ENCODE measurements around the gene KCNIP4.

DNA sequence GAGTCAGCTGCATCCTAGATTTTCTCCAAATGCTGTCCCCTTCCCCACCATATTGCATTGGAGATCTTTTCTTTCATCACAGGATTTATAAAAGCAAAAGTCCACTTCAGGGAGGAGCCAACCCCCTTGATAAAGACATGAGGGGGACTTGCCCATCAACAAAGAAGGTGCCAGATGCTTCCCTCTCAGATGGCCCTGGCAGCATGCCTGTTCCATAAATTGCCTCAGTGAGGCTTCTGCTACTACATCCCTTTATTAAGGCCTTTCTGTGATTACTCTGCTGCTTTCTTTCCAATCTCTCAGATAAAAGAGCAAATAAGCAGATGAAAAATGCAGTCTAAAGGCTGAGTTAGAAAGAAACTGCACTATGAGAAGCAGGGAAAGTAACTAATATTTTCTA, 736.7 kb downstream of the KCNIP4 start:
- TF ChIP-seq TAF1 (IDR thresholded peaks at IDR 0.05; ENCODE audit: low read depth, low read length) (no peak), POLR2A (IDR thresholded peaks at IDR 0.05; ENCODE audit: control extremely low read depth in 1 of 2, low read depth in 2 of 2, low read length in 2 of 2) (no peak), POLR2AphosphoS5 (IDR thresholded peaks at IDR 0.05; ENCODE audit: low read depth, low read length) (no peak), RXRA (IDR thresholded peaks at IDR 0.05; ENCODE audit: insufficient read depth, low read depth, low read length) (no peak), RFX5 (IDR thresholded peaks at IDR 0.05; ENCODE audit: borderline replicate concordance, low read depth, low read length) (no peak), TEAD4 (IDR thresholded peaks at IDR 0.05; ENCODE audit: low read depth, low read length) (no peak), TCF12 (IDR thresholded peaks at IDR 0.05; ENCODE audit: low read depth, low read length) (no peak), YY1 (IDR thresholded peaks at IDR 0.05; ENCODE audit: low read depth, low read length) (no peak), ZNF274 (IDR thresholded peaks at IDR 0.05; ENCODE audit: borderline replicate concordance, extremely low read depth, low read length) (no peak), KDM5A (IDR thresholded peaks at IDR 0.05; ENCODE audit: low read length) (no peak)
- TF ChIP-seq, protein P1, sequence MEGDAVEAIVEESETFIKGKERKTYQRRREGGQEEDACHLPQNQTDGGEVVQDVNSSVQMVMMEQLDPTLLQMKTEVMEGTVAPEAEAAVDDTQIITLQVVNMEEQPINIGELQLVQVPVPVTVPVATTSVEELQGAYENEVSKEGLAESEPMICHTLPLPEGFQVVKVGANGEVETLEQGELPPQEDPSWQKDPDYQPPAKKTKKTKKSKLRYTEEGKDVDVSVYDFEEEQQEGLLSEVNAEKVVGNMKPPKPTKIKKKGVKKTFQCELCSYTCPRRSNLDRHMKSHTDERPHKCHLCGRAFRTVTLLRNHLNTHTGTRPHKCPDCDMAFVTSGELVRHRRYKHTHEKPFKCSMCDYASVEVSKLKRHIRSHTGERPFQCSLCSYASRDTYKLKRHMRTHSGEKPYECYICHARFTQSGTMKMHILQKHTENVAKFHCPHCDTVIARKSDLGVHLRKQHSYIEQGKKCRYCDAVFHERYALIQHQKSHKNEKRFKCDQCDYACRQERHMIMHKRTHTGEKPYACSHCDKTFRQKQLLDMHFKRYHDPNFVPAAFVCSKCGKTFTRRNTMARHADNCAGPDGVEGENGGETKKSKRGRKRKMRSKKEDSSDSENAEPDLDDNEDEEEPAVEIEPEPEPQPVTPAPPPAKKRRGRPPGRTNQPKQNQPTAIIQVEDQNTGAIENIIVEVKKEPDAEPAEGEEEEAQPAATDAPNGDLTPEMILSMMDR (IDR thresholded peaks at IDR 0.05; ENCODE audit: control extremely low read depth in 1 of 3, insufficient read depth in 1 of 3, low read depth in 1 of 3, low read length in 3 of 3), result no peak
- TF ChIP-seq, protein P2, sequence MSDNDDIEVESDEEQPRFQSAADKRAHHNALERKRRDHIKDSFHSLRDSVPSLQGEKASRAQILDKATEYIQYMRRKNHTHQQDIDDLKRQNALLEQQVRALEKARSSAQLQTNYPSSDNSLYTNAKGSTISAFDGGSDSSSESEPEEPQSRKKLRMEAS (IDR thresholded peaks at IDR 0.05), result no peak

Data from H1 (cell line).